H1 (cell line): Measurements from ENCODE around the gene TIE1.

Experiments
- ATF2 ChIP-seq: IDR thresholded peaks from 2 replicates; pipeline ENCODE4 v1.6.1; 2012; ENCODE audit warnings: low read length, inconsistent platforms
- EP300 ChIP-seq, 2 experiments: IDR thresholded peaks; 1 replicate in 1 of 2; 2 replicates in 1 of 2; pipeline ENCODE4 v1.6.1; 2011 to 2012; ENCODE audit warnings: low read depth in 2 of 2, low read length in 2 of 2, mild to moderate bottlenecking in 2 of 2, borderline replicate concordance in 1 of 2, inconsistent platforms in 1 of 2, moderate library complexity in 1 of 2
- EZH2 ChIP-seq: fragments of 200-600 bp; sonication (generic); IDR thresholded peaks from 2 replicates; pipeline ENCODE4 v1.7.1; 2012; ENCODE audit warnings: low read depth, mild to moderate bottlenecking, moderate library complexity, low read length, inconsistent platforms; ENCODE audit not compliant: severe bottlenecking
- MAFK ChIP-seq: IDR thresholded peaks from 2 replicates; pipeline ENCODE4 v1.6.1; 2012; ENCODE audit warnings: low read depth, mild to moderate bottlenecking, improper control_type of control experiment, low read length
- POLR2A ChIP-seq, 2 experiments: IDR thresholded peaks; 1 replicate in 1 of 2; 2 replicates in 1 of 2; pipeline ENCODE4 v1.6.1; 2011; ENCODE audit warnings: low read depth in 2 of 2, low read length in 2 of 2, mild to moderate bottlenecking in 2 of 2; ENCODE audit errors: control extremely low read depth in 1 of 2
- POLR2AphosphoS5 ChIP-seq: IDR thresholded peaks from 2 replicates; pipeline ENCODE4 v1.6.1; 2011; ENCODE audit warnings: low read depth, low read length
- POU5F1 ChIP-seq: IDR thresholded peaks from 2 replicates; pipeline ENCODE4 v1.6.1; 2011; ENCODE audit warnings: low read depth, mild to moderate bottlenecking, low read length, moderate library complexity
- SIN3A ChIP-seq, 2 experiments: IDR thresholded peaks in 1 of 2; conservative IDR thresholded peaks in 1 of 2; 2 replicates each; pipeline ENCODE4 v1.6.1; 2011 to 2012; ENCODE audit warnings: low read length in 2 of 2, improper control_type of control experiment in 1 of 2, low read depth in 1 of 2, mild to moderate bottlenecking in 1 of 2
- SP2 ChIP-seq: IDR thresholded peaks from 2 replicates; pipeline ENCODE4 v1.6.1; 2012; ENCODE audit warnings: mild to moderate bottlenecking, low read length, inconsistent platforms
- SRF ChIP-seq: IDR thresholded peaks from 2 replicates; pipeline ENCODE4 v1.6.1; 2011; ENCODE audit warnings: mild to moderate bottlenecking, low read depth, low read length, moderate library complexity
- TAF1 ChIP-seq: IDR thresholded peaks from 2 replicates; pipeline ENCODE4 v1.6.1; 2011; ENCODE audit warnings: mild to moderate bottlenecking, low read depth, low read length
- TCF12 ChIP-seq: IDR thresholded peaks from 2 replicates; pipeline ENCODE4 v1.6.1; 2011; ENCODE audit warnings: low read depth, mild to moderate bottlenecking, low read length
- TF ChIP-seq, protein P1 (sequence below), 3 experiments: IDR thresholded peaks; 1 replicate in 2 of 3; 2 replicates in 1 of 3; pipeline versions ENCODE4 v1.5.1 to v1.6.1; 2011; ENCODE audit warnings: low read length in 3 of 3, mild to moderate bottlenecking in 3 of 3, inconsistent platforms in 2 of 3, low read depth in 1 of 3, moderate library complexity in 1 of 3; ENCODE audit not compliant: insufficient read depth in 1 of 3; ENCODE audit errors: control extremely low read depth in 1 of 3

- TF ChIP-seq, protein P1, sequence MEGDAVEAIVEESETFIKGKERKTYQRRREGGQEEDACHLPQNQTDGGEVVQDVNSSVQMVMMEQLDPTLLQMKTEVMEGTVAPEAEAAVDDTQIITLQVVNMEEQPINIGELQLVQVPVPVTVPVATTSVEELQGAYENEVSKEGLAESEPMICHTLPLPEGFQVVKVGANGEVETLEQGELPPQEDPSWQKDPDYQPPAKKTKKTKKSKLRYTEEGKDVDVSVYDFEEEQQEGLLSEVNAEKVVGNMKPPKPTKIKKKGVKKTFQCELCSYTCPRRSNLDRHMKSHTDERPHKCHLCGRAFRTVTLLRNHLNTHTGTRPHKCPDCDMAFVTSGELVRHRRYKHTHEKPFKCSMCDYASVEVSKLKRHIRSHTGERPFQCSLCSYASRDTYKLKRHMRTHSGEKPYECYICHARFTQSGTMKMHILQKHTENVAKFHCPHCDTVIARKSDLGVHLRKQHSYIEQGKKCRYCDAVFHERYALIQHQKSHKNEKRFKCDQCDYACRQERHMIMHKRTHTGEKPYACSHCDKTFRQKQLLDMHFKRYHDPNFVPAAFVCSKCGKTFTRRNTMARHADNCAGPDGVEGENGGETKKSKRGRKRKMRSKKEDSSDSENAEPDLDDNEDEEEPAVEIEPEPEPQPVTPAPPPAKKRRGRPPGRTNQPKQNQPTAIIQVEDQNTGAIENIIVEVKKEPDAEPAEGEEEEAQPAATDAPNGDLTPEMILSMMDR (IDR thresholded peaks at IDR 0.05; ENCODE audit: control extremely low read depth in 1 of 3, insufficient read depth in 1 of 3, low read depth in 1 of 3, low read length in 3 of 3): no peak
- no peak for TF ChIP-seq POLR2AphosphoS5
- TF ChIP-seq SRF: no peak
- TF ChIP-seq EP300 (IDR thresholded peaks at IDR 0.05; ENCODE audit: borderline replicate concordance in 1 of 2, low read depth in 2 of 2, low read length in 2 of 2): no peak
- TF ChIP-seq EZH2: no peak
- no peak for TF ChIP-seq SIN3A (conservative IDR thresholded peaks at IDR 0.05 in 1 of 2, IDR thresholded peaks at IDR 0.05 in 1 of 2; ENCODE audit: low read depth in 1 of 2, low read length in 2 of 2)
- no peak for TF ChIP-seq SP2
- TF ChIP-seq TCF12: no peak
- TF ChIP-seq TAF1: no peak
- TF ChIP-seq MAFK: no peak
- no peak for TF ChIP-seq POLR2A (IDR thresholded peaks at IDR 0.05; ENCODE audit: control extremely low read depth in 1 of 2, low read depth in 2 of 2, low read length in 2 of 2)
- no peak for TF ChIP-seq POU5F1
- TF ChIP-seq ATF2: no peak
Observed at GRCh38 chr1:43253173-43253572, 47.6 kb upstream of the TIE1 start.
